ENCODE measurements around the gene BABAM2.

BABAM2 gene

DNA sequence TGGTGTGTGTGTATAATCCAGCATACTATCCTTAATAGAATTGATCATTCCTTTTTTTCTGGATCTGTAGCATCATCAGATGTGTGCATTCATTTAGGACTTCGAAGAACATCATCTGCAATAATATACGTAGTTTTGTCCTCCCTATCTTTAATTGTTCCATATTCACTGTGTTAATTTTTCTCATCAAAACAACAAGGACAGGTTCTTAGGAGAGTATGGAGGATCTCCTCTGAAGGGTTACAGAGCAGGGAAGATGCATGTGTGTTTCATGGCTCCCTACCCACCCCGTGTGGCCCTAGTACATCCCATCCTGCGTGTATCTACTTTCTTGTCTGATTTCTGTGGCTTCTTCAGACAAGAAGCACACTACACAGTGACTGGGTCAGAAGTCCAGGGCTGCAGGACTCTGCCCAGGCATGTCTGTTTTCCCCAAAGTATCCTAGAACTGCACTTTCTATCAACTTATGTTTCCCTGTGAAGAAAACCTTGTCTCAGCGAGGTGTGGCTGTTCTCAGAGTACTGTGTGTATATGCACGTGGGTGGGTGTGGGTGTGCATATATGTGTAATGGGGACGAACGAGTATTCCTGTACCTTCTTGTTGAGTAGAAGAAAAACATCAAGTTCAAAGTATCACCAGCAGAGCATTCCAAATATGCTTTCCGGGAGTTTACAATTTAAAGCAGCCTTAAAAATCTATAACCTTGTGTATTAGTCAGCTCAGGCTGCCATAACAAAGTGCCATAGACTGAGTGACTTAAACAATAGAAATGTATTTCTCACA, 281.8 kb downstream of the BABAM2 start:
- no peak for DNase-seq

DNA sequence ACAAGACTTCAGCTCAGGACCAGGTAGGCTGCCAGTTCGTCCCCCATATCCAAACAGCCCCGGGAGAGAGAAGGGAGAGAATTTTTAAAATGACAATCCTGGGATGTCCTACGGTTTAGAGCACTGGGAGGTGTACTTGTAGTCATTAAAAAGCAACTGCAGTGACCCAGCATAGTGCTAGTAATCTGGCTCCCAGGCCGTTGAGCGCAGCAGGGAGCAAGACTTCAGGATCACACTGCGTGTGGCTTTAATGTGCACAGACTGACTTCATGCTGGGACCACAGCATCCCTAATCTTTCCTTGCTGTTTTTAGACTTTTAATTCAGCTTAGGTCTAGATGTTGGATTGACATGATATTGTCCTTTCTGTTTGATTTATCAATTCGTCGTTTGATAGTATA, 282.8 kb downstream of the BABAM2 start:
- no peak for DNase-seq

DNA sequence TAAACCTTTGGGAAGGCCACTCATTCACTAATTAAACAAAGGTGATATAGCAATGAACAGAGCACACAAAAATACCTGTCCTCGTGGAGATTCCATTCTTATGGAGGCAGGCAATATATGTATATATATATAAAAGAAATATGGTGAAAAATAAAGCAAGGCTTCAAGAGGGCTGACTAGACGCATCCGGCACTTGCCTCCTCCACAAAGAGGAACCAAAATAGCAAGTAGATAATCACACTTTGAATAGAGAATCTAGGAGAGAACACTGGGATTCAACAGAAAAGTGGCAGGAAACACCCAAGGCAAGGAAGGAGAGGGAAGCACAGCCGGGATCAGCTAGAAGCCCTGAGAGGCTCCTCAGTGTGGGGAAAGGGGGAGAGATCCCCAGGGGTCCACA, 283.7 kb downstream of the BABAM2 start:
- DNase-seq, result no peak

DNA sequence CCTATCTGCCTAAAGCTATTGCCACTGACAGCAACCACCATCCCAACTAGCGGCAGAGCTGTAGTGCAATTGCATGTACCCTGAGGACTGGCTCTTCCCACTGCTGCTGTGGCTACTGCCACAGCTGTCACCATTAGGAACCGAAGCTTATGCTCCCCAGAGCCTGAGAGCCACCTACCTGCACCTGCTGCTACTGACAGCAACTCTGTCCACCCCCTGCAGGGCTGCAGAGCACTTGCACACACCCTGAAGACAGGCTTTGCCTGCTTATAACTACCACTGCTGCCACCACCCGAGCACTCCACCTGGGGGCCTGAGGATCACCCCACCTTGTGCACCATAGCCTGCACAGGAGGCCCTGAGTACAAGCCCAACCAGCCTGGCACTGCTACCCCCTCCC, 284.5 kb downstream of the BABAM2 start:
- DNase-seq, result no peak

DNA sequence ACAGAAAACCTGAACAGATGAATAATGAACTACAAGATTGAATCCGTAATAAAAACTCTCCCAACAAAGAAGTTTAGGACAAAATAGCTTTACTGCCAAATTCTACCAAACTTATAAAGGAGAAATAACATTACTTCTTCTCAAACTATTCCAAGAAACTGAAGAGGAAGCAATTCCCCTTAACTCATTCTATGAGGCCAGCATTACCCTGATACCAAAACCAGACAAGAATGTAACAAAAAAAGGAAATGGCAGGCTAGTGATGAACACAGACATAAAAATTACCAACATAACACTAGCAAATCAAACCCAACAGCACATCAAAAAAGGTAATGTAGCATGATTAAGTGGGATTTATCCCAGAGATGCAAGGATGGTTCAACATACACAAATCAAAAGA, 288.4 kb downstream of the BABAM2 start:
- DNase-seq, result no peak

DNA sequence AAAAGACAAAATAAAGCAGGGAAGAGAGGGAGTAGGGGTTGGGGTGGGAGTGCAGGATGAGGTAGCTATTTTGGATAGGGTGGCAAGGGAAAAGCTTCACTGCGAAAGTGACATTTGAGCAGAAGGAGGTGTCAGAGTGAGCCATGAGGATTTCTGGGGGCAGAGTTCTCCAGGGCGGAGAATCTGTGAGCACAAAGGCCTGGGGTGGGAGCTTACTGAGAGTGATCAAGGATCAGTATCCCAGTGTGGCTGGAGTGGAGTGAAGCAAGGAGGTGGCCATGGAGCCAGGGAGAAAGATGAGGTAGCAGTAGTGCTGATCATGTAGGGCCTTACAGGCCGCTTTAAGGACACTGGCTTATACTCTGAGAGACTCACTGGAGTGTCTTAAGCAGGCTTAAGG, 291.3 kb downstream of the BABAM2 start:
- no peak for DNase-seq

DNA sequence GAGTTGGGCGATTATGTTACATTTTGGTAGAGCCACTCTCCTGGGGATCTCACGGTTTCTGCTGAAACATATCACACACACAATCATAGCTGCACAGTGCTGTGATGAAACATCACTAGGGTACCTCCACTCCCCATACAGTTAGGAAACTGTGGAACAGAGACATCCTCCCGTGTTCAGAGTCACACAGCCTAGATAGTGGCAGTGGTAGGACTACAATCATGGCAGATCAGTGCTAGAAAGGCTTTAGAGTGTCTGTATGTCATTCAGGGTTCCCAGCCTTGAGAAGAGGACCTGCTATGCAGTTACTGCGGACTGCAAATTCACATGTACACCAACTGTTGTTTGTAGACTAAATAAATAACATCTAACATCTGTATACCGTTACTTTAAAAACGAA, 291.8 kb downstream of the BABAM2 start:
- no peak for DNase-seq

DNA sequence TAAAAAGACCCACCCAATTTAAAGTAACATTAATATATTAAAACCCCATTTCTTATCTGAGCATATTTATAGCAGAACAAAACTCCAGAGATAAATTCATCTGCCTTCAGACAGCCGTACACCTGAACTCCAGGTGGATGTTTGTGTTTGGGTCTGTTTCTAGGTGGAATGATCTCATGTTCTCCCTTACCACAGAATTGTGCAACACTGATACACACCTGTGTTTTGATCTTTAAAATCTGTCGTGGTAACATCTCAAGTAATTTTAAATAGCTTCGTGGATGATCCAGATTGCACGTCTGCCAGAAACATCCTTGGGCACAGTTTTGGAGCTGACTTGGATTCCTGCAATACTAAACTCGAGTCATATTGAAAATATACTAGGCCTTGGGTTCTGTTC, 294.6 kb downstream of the BABAM2 start:
- no peak for DNase-seq

DNA sequence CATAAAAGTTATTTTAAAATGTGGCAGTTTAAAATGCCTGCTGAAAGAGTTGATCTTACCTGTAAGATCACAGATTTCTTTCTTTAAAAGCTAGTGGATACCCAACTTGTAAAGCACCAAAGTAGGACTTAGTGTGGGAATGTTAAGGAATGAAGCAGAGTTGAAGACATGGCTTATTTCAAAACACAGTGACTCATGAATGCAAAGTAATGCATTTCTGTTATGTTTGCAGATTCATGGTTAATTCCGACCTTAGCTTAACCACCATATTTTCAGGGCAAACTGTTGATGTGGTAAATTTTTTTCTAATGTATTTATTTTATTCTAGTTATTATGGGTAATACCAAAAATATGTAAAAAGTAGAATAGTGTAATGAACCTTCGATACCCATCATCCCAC, 295.4 kb downstream of the BABAM2 start:
- no peak for DNase-seq

DNA sequence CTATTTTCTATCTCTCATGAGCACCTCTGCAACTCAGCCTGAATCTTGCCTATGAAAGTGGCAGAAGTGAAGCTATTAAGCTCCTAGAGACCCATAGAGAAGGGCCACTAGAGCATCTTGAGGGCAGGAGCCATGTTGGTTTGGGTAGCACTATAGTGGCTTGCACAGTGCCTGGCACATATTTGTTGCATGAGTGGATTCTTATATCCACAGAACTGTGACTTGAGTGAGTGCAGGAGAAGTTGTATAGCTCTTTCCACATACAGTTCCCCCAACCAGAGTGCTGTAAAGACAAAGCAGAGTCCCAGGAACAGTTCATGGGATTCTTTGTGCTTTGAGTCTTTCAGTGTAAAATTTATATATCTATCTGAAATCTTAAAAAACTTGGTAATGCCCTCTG, 296.7 kb downstream of the BABAM2 start:
- no peak for DNase-seq

DNA sequence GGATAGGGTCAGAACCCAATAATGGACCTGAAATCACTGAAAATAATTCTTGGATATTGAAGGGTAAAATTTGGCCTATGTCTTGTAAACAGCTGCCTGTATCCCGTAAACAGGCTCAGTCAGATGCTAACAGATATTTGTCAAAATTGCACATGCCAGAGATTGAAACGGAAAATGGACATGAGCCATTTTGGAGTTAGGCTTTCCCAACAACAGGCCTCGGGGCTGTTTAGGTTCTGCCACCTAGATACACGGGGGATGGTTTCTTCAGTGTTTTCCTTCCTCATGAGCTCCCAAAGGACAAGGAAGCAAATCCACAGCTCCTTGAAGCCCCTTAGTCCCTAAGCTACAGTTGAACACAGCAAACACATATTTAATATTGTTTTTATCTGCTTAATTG, 297.9 kb downstream of the BABAM2 start:
- no peak for DNase-seq

DNA sequence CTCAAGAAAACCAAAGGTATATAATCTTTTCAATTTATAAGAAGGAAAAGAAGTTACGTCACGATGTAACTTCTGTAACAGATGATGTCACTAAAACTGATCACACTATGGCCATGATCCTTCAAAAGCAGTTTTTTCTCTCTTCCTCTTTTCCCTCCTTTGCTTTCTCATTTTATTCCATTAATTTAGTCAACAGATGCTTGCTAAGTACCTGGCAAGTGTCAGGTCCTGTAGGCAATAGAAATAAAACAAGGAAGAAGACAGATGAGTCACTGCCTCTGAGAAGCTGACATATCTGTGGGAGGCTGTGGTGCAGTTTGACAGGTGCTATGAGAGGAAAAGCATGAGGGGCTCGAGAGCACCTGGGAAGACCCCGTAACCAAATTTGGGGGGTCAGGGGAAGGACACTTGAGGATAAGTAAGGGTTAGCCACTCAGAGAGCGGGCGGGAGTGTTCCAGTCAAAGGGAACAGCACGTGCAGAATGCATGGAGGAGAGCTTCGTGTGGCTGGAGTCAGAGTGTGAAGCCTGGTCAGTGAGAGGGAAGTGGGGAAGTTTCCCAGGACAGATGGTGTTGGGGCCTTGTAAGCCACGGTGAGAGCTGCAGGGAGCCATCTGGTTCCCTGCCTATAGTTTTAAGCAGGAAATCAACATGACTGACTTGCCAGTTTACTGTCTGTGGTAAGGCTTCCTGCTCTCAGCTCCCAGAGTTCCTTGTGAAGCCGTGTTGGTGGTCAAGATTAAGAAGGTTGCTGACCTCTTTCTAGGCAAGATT, 303.3 kb downstream of the BABAM2 start:
- DNase-seq, result no peak

DNA sequence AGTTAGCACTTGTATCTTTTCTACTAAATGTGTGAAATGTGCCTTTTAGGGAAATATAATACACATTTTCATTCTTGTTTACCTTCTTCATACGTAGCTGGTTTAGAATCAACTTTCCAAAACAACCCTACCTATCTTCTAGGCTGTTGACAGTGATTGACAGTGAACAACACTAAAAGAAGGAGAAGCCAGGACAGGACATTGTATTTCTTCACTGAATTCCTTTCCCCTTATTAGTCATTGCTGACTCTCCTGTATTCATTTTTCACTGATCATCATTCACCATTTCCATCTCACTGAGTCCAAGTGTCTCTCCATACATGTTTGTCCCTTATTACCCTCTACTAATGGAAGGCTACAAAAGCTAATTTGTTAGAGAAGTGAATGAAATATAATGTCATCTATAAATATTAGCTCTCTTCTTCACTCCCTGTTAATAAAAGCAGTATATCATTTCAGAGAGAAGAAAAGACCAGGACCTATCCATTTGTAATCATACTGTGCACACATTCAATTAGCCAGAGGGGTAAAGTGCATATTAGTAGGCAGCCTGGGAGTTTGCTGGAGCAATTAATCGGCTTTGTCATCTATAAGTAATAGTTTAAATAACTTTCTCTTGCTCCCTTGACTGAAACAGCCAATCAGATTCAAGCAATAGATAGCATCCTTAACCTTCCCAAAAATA, 309.6 kb downstream of the BABAM2 start:
- no peak for DNase-seq

DNA sequence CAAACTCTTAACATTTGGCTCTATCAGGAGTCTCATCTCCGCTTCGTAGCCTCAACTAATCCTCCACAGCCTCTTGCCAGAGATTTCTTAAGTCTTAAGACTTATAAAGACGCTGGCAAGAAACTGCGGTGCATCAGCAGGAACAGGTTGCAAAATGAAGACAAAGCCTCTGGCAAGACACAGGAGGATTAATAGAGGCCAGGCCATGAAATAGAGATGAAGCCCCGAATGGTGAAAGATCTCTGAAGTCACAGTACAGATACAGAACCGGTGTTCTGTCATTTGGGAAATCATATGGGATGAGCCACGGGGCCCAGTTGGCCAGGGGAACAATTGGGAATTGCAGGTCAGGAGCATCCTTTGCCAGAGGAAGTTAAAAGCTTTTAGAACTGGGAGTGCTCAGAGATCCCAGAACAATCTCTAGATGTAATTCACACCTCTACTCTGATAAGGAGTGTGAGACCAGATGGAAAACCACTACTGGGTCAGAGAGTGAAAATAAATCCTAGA, 311.2 kb downstream of the BABAM2 start:
- no peak for DNase-seq

DNA sequence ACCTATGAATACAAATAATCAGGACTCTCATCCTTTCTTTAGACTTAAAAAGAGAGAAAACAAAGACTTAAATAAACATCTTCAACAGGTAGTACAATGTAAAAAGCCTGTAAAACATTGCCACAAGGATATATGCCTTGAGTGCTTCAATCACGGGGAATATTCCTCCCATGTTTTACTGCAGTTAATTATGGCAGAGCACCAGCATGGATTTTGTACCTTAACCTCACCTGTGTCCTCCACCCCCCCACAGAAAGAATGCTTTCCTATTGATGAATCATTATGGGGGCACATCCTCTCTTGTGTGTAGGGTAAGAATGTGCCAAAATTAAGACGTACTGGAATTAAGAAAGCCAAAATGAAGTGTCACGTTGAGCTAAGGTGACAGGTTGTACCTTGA, 312.2 kb downstream of the BABAM2 start:
- DNase-seq, result no peak

DNA sequence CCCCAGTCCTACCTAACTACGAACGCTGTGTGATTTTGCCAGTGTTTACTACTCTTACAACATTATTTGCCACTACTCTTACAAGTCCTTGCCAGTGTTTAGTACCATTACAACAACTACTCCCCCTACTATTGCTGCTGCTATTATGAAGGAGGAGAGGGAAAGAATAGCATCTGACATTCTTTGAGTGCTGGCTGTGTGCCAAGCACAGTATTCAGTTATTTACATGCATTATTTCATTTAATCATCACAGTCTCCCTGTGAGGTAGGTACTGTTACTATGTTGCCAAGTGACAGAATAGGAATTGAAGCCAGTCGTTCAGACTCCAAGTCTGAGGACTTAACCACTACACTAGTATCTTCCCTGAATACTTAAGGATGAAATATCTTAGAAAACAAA, 316.2 kb downstream of the BABAM2 start:
- no peak for DNase-seq

DNA sequence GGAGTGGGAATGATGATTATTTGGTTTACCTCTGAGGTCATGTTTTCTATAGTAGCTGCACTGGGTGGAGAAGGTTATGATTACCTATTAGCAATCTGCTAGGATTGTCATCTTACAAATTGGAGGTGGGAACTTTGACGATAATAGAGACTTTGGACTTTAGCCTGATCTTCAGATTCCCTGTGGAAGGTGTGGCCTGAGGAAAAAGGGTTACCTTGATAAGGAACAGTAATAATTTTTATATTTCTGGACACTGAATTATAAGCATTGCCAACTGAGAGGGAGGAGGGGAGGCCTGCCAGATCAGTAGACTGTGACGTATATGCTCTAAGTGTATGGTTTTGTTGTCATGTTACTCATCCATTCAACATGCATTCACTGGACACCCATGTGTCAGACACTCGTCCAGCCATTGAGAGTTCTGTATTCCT, 318.7 kb downstream of the BABAM2 start:
- DNase-seq, result no peak

DNA sequence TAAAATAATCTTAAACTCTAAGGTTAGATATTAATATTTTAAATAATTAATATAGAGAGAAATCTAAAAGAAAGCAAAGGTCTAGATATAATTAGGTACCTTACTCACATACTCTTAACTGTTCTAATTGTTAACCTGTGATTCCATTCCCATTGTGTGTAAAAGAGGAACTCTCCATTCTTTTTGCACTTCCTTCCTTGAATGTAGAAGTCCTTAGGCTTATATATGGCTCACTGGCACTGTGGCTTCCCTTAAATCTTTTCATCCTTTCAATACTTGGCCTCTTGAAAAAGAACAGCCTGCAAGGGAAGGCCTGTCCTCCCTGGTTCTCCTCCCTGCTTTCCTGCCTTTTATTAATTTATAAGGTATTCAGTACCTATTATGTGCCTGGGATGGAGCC, 319.3 kb downstream of the BABAM2 start:
- DNase-seq, result no peak

DNA sequence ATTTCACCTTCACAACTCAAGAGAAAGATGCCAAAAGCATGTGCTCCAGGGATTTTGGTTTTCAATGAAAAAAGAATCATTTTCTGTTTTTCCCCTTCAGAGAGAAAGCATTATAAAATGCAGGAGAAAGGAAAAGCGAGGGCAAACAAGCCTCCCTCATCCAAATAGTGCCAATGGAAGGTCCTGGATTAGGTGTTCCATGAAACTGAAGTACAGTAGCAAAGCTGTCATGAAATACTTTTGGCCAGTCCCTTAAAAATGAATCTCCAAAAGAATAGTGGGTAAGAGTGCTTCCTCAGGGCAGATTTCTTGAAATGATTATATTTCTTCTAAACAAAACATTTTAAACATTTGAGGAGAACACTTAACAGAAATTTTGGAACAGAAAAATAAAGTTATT, 320.0 kb downstream of the BABAM2 start:
- no peak for DNase-seq

DNA sequence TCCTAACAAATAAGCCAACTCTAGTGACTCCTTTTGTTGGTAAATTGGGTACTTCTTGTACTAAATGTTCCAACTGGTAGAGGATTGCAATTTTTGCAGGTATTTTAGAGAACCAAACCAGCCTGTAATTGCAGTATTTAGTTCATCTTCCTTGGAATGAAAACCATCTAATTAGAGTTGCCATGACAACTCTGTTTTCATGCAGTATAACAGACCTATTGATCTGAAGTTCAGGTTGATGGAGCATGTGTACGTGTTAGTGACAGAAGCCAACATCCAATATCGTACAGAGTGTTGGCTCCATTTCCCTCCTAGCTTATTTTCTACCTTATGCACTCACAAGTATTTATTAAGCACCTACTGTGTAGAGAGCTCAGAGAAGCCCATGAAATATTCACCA, 325.8 kb downstream of the BABAM2 start:
- DNase-seq, result no peak

DNA sequence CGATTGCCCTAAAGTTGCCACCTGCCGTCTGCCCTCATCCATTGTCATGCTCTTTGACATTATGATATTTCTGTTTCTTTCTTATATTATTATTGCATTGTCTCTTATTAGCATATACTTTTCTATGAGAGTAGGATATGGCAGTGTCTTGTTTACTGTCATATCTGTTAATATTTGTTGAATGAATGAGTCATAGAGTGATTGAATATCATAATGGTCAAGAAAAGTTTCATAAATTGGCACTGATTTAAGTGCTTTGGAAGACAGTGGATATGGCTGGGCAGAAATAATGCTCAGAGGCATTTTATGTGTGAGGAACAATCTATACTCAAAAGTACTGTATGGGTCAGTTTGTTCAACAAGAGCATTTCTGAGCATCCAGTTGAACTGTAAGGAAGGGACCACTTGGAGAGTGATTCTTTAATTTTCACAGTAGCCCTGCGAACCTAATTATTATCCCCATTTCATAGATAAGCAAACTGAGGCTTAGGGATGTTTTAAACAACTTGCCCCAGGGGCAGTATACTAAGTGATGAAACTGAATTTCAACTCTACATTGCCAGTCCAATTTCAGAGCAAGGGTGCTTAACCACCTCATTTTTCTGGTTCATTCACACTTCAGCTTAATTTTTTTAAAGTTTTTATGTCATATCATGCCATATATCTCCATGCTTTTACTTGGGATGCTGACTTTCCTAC, 326.7 kb downstream of the BABAM2 start:
- DNase-seq, result no peak

DNA sequence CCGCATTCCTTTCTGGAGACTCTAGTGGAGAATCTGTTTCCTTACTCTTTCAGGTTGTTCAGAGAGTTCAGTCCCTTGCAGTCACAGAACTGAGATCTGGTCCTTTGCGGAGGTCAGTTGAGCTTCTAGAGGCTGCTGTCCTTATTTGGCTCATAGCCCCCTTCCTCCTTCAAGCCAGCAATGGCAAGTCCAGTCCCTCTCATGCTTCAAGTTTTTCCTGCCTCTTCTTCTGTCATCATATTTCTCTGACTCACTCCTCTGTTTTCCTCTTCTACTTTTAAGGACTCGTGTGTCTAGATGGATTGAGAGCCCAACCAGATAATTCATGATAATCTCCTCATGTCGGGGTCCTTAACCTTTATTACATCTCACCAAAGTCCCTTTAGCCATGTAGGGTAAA, 328.6 kb downstream of the BABAM2 start:
- DNase-seq, result no peak

DNA sequence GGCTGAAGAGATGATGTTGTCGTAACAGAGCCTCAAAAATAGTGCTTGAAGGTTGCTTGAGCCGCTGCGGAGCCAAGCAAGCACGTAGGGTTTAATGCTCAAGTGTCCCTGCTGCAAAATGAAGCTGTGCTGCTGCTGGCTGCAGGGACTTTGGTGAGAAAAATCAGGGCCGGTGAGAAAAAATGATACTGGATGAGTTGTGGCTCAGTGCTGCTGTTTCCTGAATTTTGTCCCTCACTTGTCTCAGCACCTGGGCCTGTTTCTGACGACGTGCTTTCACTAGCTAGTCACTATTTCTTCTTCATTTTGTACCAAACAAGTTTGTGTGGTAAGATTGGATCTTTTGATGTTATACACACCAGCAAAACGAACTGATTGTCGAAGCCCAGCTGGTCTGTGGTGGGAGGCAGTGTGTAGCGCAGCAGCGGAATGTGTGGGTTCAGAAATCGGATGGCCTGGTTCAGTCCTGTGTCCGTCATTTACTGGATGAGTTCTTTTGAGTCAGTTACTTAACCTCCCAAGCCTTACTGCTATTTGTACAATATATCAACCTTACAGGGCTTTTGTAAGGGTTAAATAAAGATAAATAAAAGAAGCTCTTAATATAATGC, 329.3 kb downstream of the BABAM2 start:
- DNase-seq, result no peak

Measured in CD4-positive, alpha-beta T cell treated with Interleukin-4 for 4 hours (primary cell).